Measurements from ENCODE around the gene ARMC2. TPM values are rescaled to one million over a fixed set of nuclear protein-coding genes. Genes with fewer than 3 reads are reported as not detected.

Gene ARMC2
- total and polyA plus RNA-seq, 2 experiments from 2014 or later, result 2.7 to 4.4 TPM

GRCh38 chr6:108801366-108801765, 46.9 kb upstream of the ARMC2 start (continued):
- TF ChIP-seq, protein P1, sequence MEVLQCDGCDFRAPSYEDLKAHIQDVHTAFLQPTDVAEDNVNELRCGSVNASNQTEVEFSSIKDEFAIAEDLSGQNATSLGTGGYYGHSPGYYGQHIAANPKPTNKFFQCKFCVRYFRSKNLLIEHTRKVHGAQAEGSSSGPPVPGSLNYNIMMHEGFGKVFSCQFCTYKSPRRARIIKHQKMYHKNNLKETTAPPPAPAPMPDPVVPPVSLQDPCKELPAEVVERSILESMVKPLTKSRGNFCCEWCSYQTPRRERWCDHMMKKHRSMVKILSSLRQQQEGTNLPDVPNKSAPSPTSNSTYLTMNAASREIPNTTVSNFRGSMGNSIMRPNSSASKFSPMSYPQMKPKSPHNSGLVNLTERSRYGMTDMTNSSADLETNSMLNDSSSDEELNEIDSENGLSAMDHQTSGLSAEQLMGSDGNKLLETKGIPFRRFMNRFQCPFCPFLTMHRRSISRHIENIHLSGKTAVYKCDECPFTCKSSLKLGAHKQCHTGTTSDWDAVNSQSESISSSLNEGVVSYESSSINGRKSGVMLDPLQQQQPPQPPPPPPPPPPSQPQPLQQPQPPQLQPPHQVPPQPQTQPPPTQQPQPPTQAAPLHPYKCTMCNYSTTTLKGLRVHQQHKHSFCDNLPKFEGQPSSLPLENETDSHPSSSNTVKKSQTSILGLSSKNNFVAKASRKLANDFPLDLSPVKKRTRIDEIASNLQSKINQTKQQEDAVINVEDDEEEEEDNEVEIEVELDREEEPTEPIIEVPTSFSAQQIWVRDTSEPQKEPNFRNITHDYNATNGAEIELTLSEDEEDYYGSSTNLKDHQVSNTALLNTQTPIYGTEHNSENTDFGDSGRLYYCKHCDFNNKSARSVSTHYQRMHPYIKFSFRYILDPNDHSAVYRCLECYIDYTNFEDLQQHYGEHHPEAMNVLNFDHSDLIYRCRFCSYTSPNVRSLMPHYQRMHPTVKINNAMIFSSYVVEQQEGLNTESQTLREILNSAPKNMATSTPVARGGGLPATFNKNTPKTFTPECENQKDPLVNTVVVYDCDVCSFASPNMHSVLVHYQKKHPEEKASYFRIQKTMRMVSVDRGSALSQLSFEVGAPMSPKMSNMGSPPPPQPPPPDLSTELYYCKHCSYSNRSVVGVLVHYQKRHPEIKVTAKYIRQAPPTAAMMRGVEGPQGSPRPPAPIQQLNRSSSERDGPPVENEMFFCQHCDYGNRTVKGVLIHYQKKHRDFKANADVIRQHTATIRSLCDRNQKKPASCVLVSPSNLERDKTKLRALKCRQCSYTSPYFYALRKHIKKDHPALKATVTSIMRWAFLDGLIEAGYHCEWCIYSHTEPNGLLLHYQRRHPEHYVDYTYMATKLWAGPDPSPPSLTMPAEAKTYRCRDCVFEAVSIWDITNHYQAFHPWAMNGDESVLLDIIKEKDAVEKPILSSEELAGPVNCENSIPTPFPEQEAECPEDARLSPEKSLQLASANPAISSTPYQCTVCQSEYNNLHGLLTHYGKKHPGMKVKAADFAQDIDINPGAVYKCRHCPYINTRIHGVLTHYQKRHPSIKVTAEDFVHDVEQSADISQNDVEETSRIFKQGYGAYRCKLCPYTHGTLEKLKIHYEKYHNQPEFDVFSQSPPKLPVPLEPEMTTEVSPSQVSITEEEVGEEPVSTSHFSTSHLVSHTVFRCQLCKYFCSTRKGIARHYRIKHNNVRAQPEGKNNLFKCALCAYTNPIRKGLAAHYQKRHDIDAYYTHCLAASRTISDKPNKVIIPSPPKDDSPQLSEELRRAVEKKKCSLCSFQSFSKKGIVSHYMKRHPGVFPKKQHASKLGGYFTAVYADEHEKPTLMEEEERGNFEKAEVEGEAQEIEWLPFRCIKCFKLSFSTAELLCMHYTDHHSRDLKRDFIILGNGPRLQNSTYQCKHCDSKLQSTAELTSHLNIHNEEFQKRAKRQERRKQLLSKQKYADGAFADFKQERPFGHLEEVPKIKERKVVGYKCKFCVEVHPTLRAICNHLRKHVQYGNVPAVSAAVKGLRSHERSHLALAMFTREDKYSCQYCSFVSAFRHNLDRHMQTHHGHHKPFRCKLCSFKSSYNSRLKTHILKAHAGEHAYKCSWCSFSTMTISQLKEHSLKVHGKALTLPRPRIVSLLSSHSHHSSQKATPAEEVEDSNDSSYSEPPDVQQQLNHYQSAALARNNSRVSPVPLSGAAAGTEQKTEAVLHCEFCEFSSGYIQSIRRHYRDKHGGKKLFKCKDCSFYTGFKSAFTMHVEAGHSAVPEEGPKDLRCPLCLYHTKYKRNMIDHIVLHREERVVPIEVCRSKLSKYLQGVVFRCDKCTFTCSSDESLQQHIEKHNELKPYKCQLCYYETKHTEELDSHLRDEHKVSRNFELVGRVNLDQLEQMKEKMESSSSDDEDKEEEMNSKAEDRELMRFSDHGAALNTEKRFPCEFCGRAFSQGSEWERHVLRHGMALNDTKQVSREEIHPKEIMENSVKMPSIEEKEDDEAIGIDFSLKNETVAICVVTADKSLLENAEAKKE (CRISPR knock-in tag; IDR thresholded peaks at IDR 0.05), result no peak
- TF ChIP-seq, protein P2, sequence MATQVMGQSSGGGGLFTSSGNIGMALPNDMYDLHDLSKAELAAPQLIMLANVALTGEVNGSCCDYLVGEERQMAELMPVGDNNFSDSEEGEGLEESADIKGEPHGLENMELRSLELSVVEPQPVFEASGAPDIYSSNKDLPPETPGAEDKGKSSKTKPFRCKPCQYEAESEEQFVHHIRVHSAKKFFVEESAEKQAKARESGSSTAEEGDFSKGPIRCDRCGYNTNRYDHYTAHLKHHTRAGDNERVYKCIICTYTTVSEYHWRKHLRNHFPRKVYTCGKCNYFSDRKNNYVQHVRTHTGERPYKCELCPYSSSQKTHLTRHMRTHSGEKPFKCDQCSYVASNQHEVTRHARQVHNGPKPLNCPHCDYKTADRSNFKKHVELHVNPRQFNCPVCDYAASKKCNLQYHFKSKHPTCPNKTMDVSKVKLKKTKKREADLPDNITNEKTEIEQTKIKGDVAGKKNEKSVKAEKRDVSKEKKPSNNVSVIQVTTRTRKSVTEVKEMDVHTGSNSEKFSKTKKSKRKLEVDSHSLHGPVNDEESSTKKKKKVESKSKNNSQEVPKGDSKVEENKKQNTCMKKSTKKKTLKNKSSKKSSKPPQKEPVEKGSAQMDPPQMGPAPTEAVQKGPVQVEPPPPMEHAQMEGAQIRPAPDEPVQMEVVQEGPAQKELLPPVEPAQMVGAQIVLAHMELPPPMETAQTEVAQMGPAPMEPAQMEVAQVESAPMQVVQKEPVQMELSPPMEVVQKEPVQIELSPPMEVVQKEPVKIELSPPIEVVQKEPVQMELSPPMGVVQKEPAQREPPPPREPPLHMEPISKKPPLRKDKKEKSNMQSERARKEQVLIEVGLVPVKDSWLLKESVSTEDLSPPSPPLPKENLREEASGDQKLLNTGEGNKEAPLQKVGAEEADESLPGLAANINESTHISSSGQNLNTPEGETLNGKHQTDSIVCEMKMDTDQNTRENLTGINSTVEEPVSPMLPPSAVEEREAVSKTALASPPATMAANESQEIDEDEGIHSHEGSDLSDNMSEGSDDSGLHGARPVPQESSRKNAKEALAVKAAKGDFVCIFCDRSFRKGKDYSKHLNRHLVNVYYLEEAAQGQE (IDR thresholded peaks at IDR 0.05; ENCODE audit: unreplicated experiment), result no peak
- TF ChIP-seq CREB1 (CRISPR knock-in tag; IDR thresholded peaks at IDR 0.05; ENCODE audit: low read depth) (no peak), ZNF331 (CRISPR knock-in tag; IDR thresholded peaks at IDR 0.05; ENCODE audit: low read depth) (no peak), POLR2AphosphoS5 (IDR thresholded peaks at IDR 0.05; ENCODE audit: low read depth) (no peak), STAT1 (IDR thresholded peaks at IDR 0.05; ENCODE audit: unreplicated experiment) (no peak), ETS1 (IDR thresholded peaks at IDR 0.05) (no peak), EZH2phosphoT487 (IDR thresholded peaks at IDR 0.05; ENCODE audit: unreplicated experiment) (no peak)
- TF ChIP-seq, protein P3, sequence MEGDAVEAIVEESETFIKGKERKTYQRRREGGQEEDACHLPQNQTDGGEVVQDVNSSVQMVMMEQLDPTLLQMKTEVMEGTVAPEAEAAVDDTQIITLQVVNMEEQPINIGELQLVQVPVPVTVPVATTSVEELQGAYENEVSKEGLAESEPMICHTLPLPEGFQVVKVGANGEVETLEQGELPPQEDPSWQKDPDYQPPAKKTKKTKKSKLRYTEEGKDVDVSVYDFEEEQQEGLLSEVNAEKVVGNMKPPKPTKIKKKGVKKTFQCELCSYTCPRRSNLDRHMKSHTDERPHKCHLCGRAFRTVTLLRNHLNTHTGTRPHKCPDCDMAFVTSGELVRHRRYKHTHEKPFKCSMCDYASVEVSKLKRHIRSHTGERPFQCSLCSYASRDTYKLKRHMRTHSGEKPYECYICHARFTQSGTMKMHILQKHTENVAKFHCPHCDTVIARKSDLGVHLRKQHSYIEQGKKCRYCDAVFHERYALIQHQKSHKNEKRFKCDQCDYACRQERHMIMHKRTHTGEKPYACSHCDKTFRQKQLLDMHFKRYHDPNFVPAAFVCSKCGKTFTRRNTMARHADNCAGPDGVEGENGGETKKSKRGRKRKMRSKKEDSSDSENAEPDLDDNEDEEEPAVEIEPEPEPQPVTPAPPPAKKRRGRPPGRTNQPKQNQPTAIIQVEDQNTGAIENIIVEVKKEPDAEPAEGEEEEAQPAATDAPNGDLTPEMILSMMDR (conservative IDR thresholded peaks at IDR 0.05; ENCODE audit: low read depth in 2 of 2), result no peak

Measured in GM23338 (cell line).